Chondrocyte (in vitro differentiated cells): ENCODE results near the gene MYO5B. TPM values are rescaled to one million over a fixed set of nuclear protein-coding genes. Genes with fewer than 3 reads are reported as not detected.

Source experiments
- DNase-seq: peaks from one replicate; pipeline ENCODE4 v3.0.0; 2021; ENCODE audit warnings: mixed read lengths, low spot score
- H3K27ac Mint-ChIP-seq: one replicate; pipeline ENCODE4 v1.8.0; 2021; ENCODE audit warnings: mild to moderate bottlenecking, moderate library complexity, mixed read lengths; ENCODE audit not compliant: unreplicated experiment
- H3K27me3 Mint-ChIP-seq: 2 replicates; pipeline ENCODE4 v1.8.0; 2021; ENCODE audit warnings: low read depth, mixed read lengths
- H3K36me3 Mint-ChIP-seq: 2 replicates; pipeline ENCODE4 v1.8.0; 2021; ENCODE audit warnings: low read depth, mixed read lengths
- H3K4me1 Mint-ChIP-seq: 2 replicates; pipeline ENCODE4 v1.8.0; 2021; ENCODE audit warnings: low read depth, mild to moderate bottlenecking, mixed read lengths
- H3K4me3 Mint-ChIP-seq: one replicate; pipeline ENCODE4 v1.8.0; 2021; ENCODE audit warnings: mild to moderate bottlenecking, moderate library complexity, mixed read lengths; ENCODE audit not compliant: unreplicated experiment
- H3K9me3 Mint-ChIP-seq: 2 replicates; pipeline ENCODE4 v1.8.0; 2021; ENCODE audit warnings: low read depth, mixed read lengths
- total RNA-seq: library from RNA; stranded (reverse); gene quantifications from 3 replicates; pipeline ENCODE4 v1.2.1, GENCODE V29; 2021
- TF ChIP-seq, protein P1 (sequence below): fragments of 200-600 bp; sonication (generic); IDR thresholded peaks from 2 replicates; pipeline ENCODE4 v1.5.0; 2021; ENCODE audit warnings: antibody characterized with exemption, mild to moderate bottlenecking, moderate library complexity

The MYO5B gene
- total RNA-seq, 1 donor from 2014 or later = 0.97 TPM

DNA sequence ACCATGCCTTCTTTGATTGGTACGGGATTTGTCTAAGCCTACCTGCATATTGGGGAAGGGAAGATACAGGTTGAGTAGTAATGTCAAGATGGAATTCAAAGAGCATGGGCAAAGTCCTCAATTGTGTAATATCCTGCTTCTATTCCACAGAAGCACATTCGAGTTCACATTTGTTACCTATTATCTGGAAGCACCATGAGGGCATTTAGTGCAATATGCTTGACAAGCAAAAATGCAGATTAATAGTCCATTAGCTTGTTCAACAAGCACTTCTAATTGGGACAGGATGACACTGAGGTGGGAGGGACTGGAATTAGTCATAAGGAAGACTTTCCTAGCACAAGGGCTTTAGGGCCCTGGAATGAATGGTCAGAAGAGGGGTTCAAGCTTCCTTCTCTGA is 40.5 kb downstream of the MYO5B start:
- Mint-ChIP-seq H3K4me1 (no peaks in the 10 kb centered on the region), H3K36me3 (peaks cover 2% of the 10 kb centered on the region), H3K27me3 (peaks cover 20% of the 10 kb centered on the region), H3K4me3 (no peak overlapping the region), H3K27ac (no peak overlapping the region), H3K9me3 (peaks cover 4% of the 10 kb centered on the region)
- TF ChIP-seq, protein P1, sequence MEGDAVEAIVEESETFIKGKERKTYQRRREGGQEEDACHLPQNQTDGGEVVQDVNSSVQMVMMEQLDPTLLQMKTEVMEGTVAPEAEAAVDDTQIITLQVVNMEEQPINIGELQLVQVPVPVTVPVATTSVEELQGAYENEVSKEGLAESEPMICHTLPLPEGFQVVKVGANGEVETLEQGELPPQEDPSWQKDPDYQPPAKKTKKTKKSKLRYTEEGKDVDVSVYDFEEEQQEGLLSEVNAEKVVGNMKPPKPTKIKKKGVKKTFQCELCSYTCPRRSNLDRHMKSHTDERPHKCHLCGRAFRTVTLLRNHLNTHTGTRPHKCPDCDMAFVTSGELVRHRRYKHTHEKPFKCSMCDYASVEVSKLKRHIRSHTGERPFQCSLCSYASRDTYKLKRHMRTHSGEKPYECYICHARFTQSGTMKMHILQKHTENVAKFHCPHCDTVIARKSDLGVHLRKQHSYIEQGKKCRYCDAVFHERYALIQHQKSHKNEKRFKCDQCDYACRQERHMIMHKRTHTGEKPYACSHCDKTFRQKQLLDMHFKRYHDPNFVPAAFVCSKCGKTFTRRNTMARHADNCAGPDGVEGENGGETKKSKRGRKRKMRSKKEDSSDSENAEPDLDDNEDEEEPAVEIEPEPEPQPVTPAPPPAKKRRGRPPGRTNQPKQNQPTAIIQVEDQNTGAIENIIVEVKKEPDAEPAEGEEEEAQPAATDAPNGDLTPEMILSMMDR = no peak
- DNase-seq = no peak

DNA sequence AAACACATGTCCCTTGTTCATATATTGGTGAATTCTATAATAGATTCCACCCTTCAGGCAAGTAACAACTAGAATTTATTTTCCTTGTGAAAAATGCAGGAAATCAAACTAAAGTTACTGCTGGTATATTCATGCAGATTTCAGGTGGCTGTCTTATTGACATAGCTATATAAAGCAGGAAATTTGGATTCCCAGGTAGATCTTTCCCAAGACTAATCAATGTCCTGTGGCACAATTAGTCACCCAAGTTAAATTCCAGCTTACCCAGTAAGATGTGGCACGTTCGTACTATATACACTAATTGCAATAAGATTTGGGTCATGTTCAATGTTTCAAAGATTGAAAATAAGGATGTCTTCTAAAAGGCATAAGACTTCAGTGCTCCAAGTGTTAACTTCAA is 42.0 kb downstream of the MYO5B start:
- no peaks in the 10 kb centered on the region for H3K4me1 Mint-ChIP-seq
- peaks cover 4% of the 10 kb centered on the region for H3K9me3 Mint-ChIP-seq
- no peak overlapping the region for H3K27ac Mint-ChIP-seq
- no peak overlapping the region for H3K4me3 Mint-ChIP-seq
- peaks cover 11% of the 10 kb centered on the region for H3K27me3 Mint-ChIP-seq
- TF ChIP-seq, protein P1 = no peak
- no peak for DNase-seq
- peaks cover 2% of the 10 kb centered on the region for H3K36me3 Mint-ChIP-seq

DNA sequence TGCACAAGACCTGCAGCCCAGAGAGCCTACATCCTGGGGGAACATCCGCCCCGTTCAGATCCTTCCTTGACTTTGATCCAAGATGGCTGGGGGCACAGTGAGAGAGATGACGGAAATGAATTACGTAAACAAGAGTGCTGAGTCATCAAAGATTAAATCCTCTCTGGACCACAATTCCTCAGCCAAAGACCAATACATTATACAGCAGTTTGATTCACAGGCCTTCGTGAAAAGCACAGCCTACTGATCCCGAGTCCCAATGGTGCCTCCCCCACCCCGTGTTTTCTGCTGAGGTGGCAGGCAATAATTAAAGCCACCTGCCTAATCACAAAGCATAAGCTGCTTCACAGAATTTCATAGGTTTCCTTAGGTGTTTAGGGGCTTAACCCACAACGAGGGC is 43.0 kb downstream of the MYO5B start:
- Mint-ChIP-seq H3K36me3 (peaks cover 3% of the 10 kb centered on the region), H3K9me3 (peaks cover 3% of the 10 kb centered on the region), H3K27me3 (peaks cover 10% of the 10 kb centered on the region), H3K4me3 (no peak overlapping the region), H3K27ac (no peak overlapping the region), H3K4me1 (no peaks in the 10 kb centered on the region)
- TF ChIP-seq, protein P1 = no peak
- DNase-seq = no peak

DNA sequence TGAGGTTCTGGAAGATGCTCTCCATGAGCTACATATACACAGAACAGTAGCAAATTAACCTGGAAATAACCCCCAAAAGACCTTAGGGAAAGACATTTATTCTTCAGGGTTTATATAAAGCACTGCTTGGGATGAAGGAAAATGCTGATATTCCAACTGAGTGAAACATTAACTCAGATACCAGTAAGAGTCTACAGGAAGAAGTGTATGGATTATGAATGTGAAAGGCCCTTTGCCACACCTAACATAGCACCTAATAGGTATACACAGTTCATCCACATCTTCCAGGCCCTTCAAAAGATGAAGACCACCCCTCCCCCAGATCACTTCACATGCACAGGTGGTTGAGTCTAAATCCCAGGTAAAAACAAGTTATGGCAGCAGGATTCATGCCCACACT is 50.4 kb downstream of the MYO5B start:
- TF ChIP-seq, protein P1 = no peak
- Mint-ChIP-seq H3K27ac (no peak overlapping the region), H3K27me3 (peaks cover 17% of the 10 kb centered on the region), H3K4me1 (no peaks in the 10 kb centered on the region), H3K36me3 (peaks cover 1% of the 10 kb centered on the region), H3K9me3 (peaks cover 3% of the 10 kb centered on the region), H3K4me3 (no peak overlapping the region)
- no peak for DNase-seq

DNA sequence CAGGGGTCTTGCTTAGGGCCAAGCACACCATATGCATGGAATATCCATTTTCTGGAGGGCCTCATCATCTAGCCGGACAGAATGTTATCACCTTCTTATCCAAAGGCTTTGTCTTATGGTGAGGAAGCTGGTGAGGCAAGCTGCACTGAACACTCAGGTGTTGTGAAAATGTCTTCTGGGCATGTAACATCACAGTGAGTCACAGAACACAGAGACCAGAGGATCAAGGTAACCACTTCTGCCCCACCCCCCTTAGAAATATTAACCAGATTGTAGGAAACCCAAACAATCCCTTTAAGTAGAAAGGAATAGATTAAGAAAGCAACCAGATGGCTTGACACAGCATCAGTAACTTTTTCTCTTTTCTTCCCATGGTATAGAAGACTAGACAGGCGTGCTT is 51.1 kb downstream of the MYO5B start:
- Mint-ChIP-seq H3K4me3 (no peak overlapping the region), H3K27me3 (peaks cover 17% of the 10 kb centered on the region), H3K9me3 (peaks cover 3% of the 10 kb centered on the region), H3K27ac (no peak overlapping the region), H3K4me1 (peaks cover 1% of the 10 kb centered on the region), H3K36me3 (peaks cover 1% of the 10 kb centered on the region)
- no peak for DNase-seq
- TF ChIP-seq, protein P1 = no peak
